Fibroblast of lung (primary cell): ENCODE results near the gene WDFY2. TPM values are rescaled to one million over a fixed set of nuclear protein-coding genes. Genes with fewer than 3 reads are reported as not detected.

Experiments used
- DNase-seq, 2 donors: peaks; one replicate each; pipeline versions ENCODE4 v3.0.0 to v3.0.0-alpha.2; 2010; ENCODE audit warnings: low read depth in 2 of 2
- H2AFZ ChIP-seq: 2 replicates; pipeline ENCODE4 v1.5.1; 2012; ENCODE audit warnings: low read length, control low read depth, inconsistent platforms
- H3K27ac ChIP-seq: 2 replicates; pipeline ENCODE4 v1.5.1; 2011; ENCODE audit warnings: low read length, control low read depth; ENCODE audit not compliant: insufficient read depth
- H3K27me3 ChIP-seq: 2 replicates; pipeline ENCODE4 v1.5.1; 2011; ENCODE audit warnings: mild to moderate bottlenecking, low read length; ENCODE audit not compliant: control insufficient read depth, insufficient read depth
- H3K36me3 ChIP-seq: 2 replicates; pipeline ENCODE4 v1.5.1; 2011; ENCODE audit warnings: low read length; ENCODE audit not compliant: control insufficient read depth, insufficient read depth
- H3K4me1 ChIP-seq: 2 replicates; pipeline ENCODE4 v1.5.1; 2011; ENCODE audit warnings: low read length; ENCODE audit not compliant: control insufficient read depth, insufficient read depth; ENCODE audit errors: extremely low read depth
- H3K4me2 ChIP-seq: 2 replicates; pipeline ENCODE4 v1.5.1; 2011; ENCODE audit warnings: low read length, control low read depth; ENCODE audit not compliant: insufficient read depth; ENCODE audit errors: extremely low read depth
- H3K4me3 ChIP-seq, 4 experiments: fragments of 200-600 bp in 1 of 4; sonication (generic) in 1 of 4; replicated peaks in 1 of 4; 2 replicates each; pipeline ENCODE4 v1.5.1; 2011 to 2016; ENCODE audit warnings: low read length in 4 of 4, low read depth in 3 of 4, mild to moderate bottlenecking in 3 of 4, control low read depth in 2 of 4, inconsistent platforms in 1 of 4, mixed read lengths in 1 of 4; ENCODE audit not compliant: insufficient read depth in 1 of 4; ENCODE audit errors: control extremely low read depth in 1 of 4
- H3K79me2 ChIP-seq: 2 replicates; pipeline ENCODE4 v1.5.1; 2012; ENCODE audit warnings: mild to moderate bottlenecking, low read length, inconsistent platforms; ENCODE audit not compliant: control insufficient read depth, insufficient read depth
- H3K9ac ChIP-seq: 2 replicates; pipeline ENCODE4 v1.5.1; 2011; ENCODE audit warnings: mild to moderate bottlenecking, low read length, control low read depth; ENCODE audit not compliant: insufficient read depth
- H3K9me3 ChIP-seq: 2 replicates; pipeline ENCODE4 v1.5.1; 2012; ENCODE audit warnings: low read depth, low read length; ENCODE audit not compliant: control insufficient read depth, insufficient read depth
- H4K20me1 ChIP-seq: 2 replicates; pipeline ENCODE4 v1.5.1; 2011; ENCODE audit warnings: low read length; ENCODE audit not compliant: control insufficient read depth, insufficient read depth; ENCODE audit errors: extremely low read depth
- CTCF ChIP-seq, 2 donors: IDR thresholded peaks in 1 of 2; conservative IDR thresholded peaks in 1 of 2; 1 replicate in 1 of 2; 2 replicates in 1 of 2; pipeline ENCODE4 v1.5.1; 2011 to 2012; ENCODE audit warnings: low read length in 2 of 2, control low read depth in 1 of 2, inconsistent platforms in 1 of 2, low read depth in 1 of 2, mild to moderate bottlenecking in 1 of 2
- EZH2 ChIP-seq: IDR thresholded peaks from 2 replicates; pipeline ENCODE4 v1.5.1; 2012; ENCODE audit warnings: low read length, control low read depth, mild to moderate bottlenecking; ENCODE audit errors: missing control alignments
- polyA plus RNA-seq, 2 donors: library from polyadenylated mRNA; depleted of rRNA in 1 of 2; stranded (reverse) in 1 of 2; unstranded in 1 of 2; fragments of >200 nt; gene quantifications; 2 replicates each; pipeline ENCODE4 v1.2.1, GENCODE V29; 2011 to 2012; ENCODE audit warnings: missing spikeins in 1 of 2
- total RNA-seq: library from RNA; depleted of rRNA; stranded (reverse); fragments of >200 nt; gene quantifications from 2 replicates; pipeline ENCODE4 v1.2.1, GENCODE V29; 2014

Gene WDFY2
- total and polyA plus RNA-seq, 2 donors (not counting 1 experiment from before 2014, with no cell fraction given), result 4.9 to 9.2 TPM

GRCh38 chr13:51659276-51660127 is 75.2 kb downstream of the WDFY2 start:
- DNase-seq, result no peak
- no peaks in the 10 kb centered on the region for H3K9me3 ChIP-seq
- TF ChIP-seq CTCF (conservative IDR thresholded peaks at IDR 0.05 in 1 of 2, IDR thresholded peaks at IDR 0.05 in 1 of 2; ENCODE audit: low read depth in 1 of 2, low read length in 2 of 2) (no peak), EZH2 (no peak)
- H3K27ac ChIP-seq, result no peak overlapping the region
- no peaks in the 10 kb centered on the region for H4K20me1 ChIP-seq
- H3K4me1 ChIP-seq, result no peaks in the 10 kb centered on the region
- no peak overlapping the region for H2AFZ ChIP-seq
- H3K79me2 ChIP-seq, result peaks cover 16% of the 10 kb centered on the region
- H3K36me3 ChIP-seq, result no peaks in the 10 kb centered on the region
- H3K9ac ChIP-seq, result no peak overlapping the region
- no peak overlapping the region for H3K4me2 ChIP-seq
- no peaks in the 10 kb centered on the region for H3K27me3 ChIP-seq
- no peak overlapping the region for H3K4me3 ChIP-seq

- DNase-seq, result no peak
- Histone ChIP-seq H3K9me3 (no peaks in the 10 kb centered on the region), H3K4me1 (peaks cover 7% of the 10 kb centered on the region), H3K79me2 (peaks cover 14% of the 10 kb centered on the region), H3K4me2 (no peak overlapping the region), H2AFZ (no peak overlapping the region), H3K27me3 (no peaks in the 10 kb centered on the region), H3K4me3 (no peak overlapping the region), H3K9ac (no peak overlapping the region), H3K36me3 (no peaks in the 10 kb centered on the region), H3K27ac (no peak overlapping the region), H4K20me1 (no peaks in the 10 kb centered on the region)
- no peak for TF ChIP-seq CTCF (conservative IDR thresholded peaks at IDR 0.05 in 1 of 2, IDR thresholded peaks at IDR 0.05 in 1 of 2; ENCODE audit: low read depth in 1 of 2, low read length in 2 of 2)
- no peak for TF ChIP-seq EZH2
These were observed 76.6 kb downstream of the WDFY2 start for GRCh38 chr13:51660813-51661212.

GRCh38 chr13:51663973-51664957 is 80.0 kb downstream of the WDFY2 start:
- H3K4me3 ChIP-seq, result no peak overlapping the region
- H3K27me3 ChIP-seq, result no peaks in the 10 kb centered on the region
- peaks cover 2% of the 10 kb centered on the region for H3K79me2 ChIP-seq
- no peak overlapping the region for H3K9ac ChIP-seq
- H3K27ac ChIP-seq, result no peak overlapping the region
- H3K4me2 ChIP-seq, result no peak overlapping the region
- peaks cover 10% of the 10 kb centered on the region for H3K4me1 ChIP-seq
- H3K9me3 ChIP-seq, result no peaks in the 10 kb centered on the region
- no peak for DNase-seq
- H2AFZ ChIP-seq, result no peak overlapping the region
- no peaks in the 10 kb centered on the region for H3K36me3 ChIP-seq
- TF ChIP-seq CTCF (conservative IDR thresholded peaks at IDR 0.05 in 1 of 2, IDR thresholded peaks at IDR 0.05 in 1 of 2; ENCODE audit: low read depth in 1 of 2, low read length in 2 of 2) (no peak), EZH2 (no peak)
- no peaks in the 10 kb centered on the region for H4K20me1 ChIP-seq
